Esophagus squamous epithelium (tissue), 4 donors: ENCODE results near the gene TRIM47.
"Not testable (repeated sequence)": the region's sequence is repeated elsewhere in the genome, so short reads cannot be mapped to it uniquely, and the experiment has no call there.

ENCODE experiments used
- CTCF ChIP-seq, 6 experiments: fragments of 450-650 bp in 4 of 6; fragments of 200-600 bp in 2 of 6; sonication (generic) in 2 of 6; IDR thresholded peaks; one replicate each; pipeline ENCODE4 v1.5.1; 2016 to 2019; ENCODE audit warnings: antibody characterized with exemption in 6 of 6, mild to moderate bottlenecking in 4 of 6, moderate library complexity in 4 of 6
- POLR2A ChIP-seq, 4 donors: fragments of 450-650 bp; IDR thresholded peaks; one replicate each; pipeline ENCODE4 v1.6.1; 2017; ENCODE audit warnings: antibody characterized with exemption in 4 of 4, mild to moderate bottlenecking in 4 of 4, moderate library complexity in 3 of 4

- not testable (repeated sequence) for TF ChIP-seq CTCF, POLR2A (IDR thresholded peaks at IDR 0.05)
These were observed 12.8 kb downstream of the TRIM47 start for GRCh38 chr17:75865404-75866188.
